HG03064 (cell line): ENCODE data around the gene SAFB.

Source experiments
- ATAC-seq: cut with Tn5 transposase; IDR thresholded peaks from one replicate; pipeline ENCODE4 v1.9.1; 2021; ENCODE audit warnings: low read depth; ENCODE audit not compliant: unreplicated experiment

The SAFB gene

GRCh38 chr19:5717215-5717935 lies 94.5 kb downstream of the SAFB start:
- ATAC-seq, result no peak
